ENCODE data around the gene ALAD.
"Not testable (repeated sequence)": the region's sequence is repeated elsewhere in the genome, so short reads cannot be mapped to it uniquely, and the experiment has no call there.

- peak; percentile 25 to 72 (median 62) for TF ChIP-seq CTCF (IDR thresholded peaks at IDR 0.05)
- TF ChIP-seq POLR2A, EP300 (IDR thresholded peaks at IDR 0.05): not testable (repeated sequence)
Observed at GRCh38 chr9:113406873-113407511, 5.9 kb upstream of the ALAD start.

Data from gastroesophageal sphincter (tissue), 3 donors.